ENCODE data around the gene DTL.

DNA sequence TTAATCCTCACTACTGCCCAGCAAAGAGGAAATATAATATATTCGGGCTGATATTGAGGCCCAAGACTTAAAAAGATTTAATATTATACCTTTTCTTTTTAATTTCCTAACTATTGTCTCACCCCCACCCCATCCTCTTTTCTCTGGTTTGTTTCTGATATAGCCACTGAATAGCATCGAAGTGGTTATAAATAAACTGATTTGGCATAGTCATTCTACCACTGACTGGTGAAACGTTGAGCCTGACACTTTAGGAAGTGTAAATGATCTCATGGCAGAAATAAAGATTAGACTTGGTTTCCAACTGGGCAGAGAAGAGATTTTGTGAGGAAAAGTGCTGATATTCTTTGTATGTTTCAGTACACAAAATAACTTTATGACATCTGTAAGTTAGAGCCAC is 39.3 kb downstream of the DTL start:
- no peak for TF ChIP-seq EP300 (IDR thresholded peaks at IDR 0.05)
- TF ChIP-seq, protein P1, sequence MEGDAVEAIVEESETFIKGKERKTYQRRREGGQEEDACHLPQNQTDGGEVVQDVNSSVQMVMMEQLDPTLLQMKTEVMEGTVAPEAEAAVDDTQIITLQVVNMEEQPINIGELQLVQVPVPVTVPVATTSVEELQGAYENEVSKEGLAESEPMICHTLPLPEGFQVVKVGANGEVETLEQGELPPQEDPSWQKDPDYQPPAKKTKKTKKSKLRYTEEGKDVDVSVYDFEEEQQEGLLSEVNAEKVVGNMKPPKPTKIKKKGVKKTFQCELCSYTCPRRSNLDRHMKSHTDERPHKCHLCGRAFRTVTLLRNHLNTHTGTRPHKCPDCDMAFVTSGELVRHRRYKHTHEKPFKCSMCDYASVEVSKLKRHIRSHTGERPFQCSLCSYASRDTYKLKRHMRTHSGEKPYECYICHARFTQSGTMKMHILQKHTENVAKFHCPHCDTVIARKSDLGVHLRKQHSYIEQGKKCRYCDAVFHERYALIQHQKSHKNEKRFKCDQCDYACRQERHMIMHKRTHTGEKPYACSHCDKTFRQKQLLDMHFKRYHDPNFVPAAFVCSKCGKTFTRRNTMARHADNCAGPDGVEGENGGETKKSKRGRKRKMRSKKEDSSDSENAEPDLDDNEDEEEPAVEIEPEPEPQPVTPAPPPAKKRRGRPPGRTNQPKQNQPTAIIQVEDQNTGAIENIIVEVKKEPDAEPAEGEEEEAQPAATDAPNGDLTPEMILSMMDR (IDR thresholded peaks at IDR 0.05) = no peak
- TF ChIP-seq POLR2AphosphoS5 (IDR thresholded peaks at IDR 0.05) = no peak
- TF ChIP-seq POLR2A (IDR thresholded peaks at IDR 0.05; ENCODE audit: low read depth) = no peak
